Measurements from ENCODE around the gene BTBD2. TPM values are rescaled to one million over a fixed set of nuclear protein-coding genes. Genes with fewer than 3 reads are reported as not detected.

BTBD2 gene
- total RNA-seq, 2 experiments from 2014 or later = 55.0 to 61.4 TPM

DNA sequence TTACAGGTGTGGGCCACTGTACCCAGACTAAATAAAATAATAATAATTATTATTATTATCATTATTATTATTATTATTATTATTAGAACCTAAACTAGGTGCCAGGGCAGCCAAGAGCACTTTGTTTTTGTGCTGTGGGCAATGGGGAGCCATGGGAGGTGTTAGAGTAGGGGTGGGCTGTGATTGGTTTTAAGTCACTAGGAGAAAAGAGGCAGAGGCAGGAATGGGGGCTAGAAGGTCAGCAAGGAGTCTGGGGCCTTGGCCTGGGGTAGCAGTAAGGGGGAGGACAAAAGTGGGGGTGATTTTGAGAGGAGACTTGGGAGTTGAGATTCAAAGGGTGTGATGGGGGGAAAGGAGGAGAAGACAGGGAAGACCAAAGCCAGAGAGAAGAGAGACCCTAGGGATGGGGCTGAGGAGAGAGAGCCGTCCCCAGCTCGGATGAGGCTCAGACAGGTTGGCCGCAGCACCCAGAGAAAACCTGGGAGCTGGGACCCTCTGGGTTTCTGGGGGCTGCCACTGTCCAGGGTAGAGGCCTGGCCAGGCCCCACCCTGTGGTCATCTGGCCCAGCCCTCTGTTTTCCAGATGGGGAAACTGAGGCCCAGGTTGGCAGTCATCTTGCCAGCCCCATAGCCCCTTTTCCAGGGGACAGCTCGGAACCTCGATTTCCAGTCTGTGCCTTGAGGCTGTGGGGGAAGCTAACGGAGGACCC, 17.8 kb upstream of the BTBD2 start:
- DNase-seq = no peak
- no peaks in the 10 kb centered on the region for H3K27me3 Mint-ChIP-seq
- no peaks in the 10 kb centered on the region for H3K36me3 Mint-ChIP-seq
- no peak overlapping the region for H3K4me3 Mint-ChIP-seq
- POLR2A ChIA-PET = interaction anchor here (1.1 to 4.5 kb wide), 3 partner anchors 9 to 19 kb away, joined by 7 to 32 read pairs (median 24); partner anchors contain the start of gene MKNK2
- H3K9me3 Mint-ChIP-seq = peaks cover 1% of the 10 kb centered on the region
- no peak overlapping the region for H3K27ac Mint-ChIP-seq
- H3K4me1 Mint-ChIP-seq = peaks cover 22% of the 10 kb centered on the region
- ATAC-seq (ENCODE audit: low read depth) = no peak

DNA sequence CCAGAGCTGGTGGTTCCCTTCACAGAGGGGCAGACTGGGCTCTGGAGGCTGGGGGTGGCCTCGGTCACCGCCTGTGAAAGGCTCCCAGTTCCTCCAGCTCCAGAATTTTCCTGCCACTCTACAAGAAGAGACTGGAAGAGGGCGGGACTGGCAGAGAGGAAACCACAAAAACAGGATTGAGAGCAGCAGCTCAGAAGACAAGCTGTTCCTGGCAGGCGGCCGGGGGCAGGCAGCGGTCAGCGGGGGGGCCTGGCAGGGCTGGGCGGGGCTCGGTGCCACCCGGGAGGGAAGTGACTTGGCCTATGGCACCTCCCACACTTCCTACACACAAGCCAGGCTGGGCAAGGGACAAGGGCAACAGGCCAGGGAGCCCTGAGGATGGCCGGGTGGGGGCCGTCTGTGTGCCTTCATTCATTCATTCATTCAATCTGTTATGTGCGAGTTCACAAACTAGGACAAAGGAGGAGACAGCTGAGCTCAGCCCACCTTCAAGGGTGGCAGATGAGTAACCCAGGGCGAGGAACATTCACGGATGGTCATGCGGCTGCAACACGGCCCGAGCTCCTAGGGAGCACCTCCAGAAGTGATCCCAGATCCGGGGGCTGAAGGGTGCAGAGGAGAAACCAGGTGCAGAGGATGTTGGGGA, 16.9 kb upstream of the BTBD2 start:
- Mint-ChIP-seq H3K4me1 (peaks cover 22% of the 10 kb centered on the region), H3K27me3 (no peaks in the 10 kb centered on the region), H3K9me3 (peaks cover 1% of the 10 kb centered on the region), H3K36me3 (no peaks in the 10 kb centered on the region), H3K27ac (peak overlapping the region; percentile 82), H3K4me3 (peak overlapping the region; percentile 66)
- ATAC-seq (ENCODE audit: low read depth) (peak; percentile 51), DNase-seq (no peak)
- POLR2A ChIA-PET = interaction anchor here (0.6 to 4.5 kb wide), 10 partner anchors 10 to 135 kb away, joined by 3 to 32 read pairs (median 5); partner anchors contain the start of gene MKNK2

DNA sequence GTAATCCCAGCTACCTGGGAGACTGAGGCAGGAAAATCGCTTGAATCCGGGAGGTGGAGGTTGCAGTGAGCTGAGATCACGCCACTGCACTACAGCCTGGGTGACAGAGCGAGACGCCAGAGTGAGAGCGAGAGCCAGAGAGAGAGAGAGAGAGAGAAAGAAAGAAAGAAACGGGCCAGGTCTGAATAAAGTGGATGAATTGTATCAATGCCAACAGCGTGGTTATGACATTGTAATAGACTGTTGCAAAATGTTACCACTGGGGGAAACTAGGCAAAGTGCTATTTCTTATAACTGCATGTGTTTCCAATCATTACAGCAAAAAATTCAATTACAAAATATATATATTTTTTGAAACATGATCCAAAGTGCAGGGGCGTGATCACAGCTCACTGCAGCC, 11.8 kb upstream of the BTBD2 start:
- DNase-seq = no peak
- ATAC-seq (ENCODE audit: low read depth) = no peak
- peaks cover 4% of the 10 kb centered on the region for H3K9me3 Mint-ChIP-seq
- no peaks in the 10 kb centered on the region for H3K36me3 Mint-ChIP-seq
- peaks cover 8% of the 10 kb centered on the region for H3K4me1 Mint-ChIP-seq
- H3K4me3 Mint-ChIP-seq = no peak overlapping the region
- no peak overlapping the region for H3K27ac Mint-ChIP-seq
- POLR2A ChIA-PET = no interaction called here
- peaks cover 2% of the 10 kb centered on the region for H3K27me3 Mint-ChIP-seq

DNA sequence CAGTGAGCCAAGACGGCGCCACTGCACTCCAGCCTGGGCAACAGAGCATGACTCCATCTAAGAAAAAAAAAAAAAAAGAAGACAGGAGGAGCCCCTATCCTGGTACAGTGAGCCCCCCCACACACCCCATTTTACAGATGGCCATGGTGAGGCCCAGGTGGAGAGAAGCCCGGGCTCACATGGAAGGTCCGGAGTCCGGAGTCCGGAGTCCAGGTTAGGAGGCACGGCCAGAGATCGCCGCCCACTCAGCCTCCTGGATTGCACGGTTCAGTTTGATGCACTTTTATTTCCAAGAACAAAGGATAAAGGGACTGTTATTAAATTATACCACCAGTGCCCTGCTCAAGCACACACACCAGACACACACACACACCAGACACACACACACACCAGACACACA, 11.3 kb upstream of the BTBD2 start:
- ATAC-seq (ENCODE audit: low read depth) (no peak), DNase-seq (no peak)
- Mint-ChIP-seq H3K4me3 (no peak overlapping the region), H3K27me3 (peaks cover 2% of the 10 kb centered on the region), H3K9me3 (peaks cover 4% of the 10 kb centered on the region), H3K4me1 (peaks cover 3% of the 10 kb centered on the region), H3K27ac (no peak overlapping the region), H3K36me3 (no peaks in the 10 kb centered on the region)
- POLR2A ChIA-PET = no interaction called here

DNA sequence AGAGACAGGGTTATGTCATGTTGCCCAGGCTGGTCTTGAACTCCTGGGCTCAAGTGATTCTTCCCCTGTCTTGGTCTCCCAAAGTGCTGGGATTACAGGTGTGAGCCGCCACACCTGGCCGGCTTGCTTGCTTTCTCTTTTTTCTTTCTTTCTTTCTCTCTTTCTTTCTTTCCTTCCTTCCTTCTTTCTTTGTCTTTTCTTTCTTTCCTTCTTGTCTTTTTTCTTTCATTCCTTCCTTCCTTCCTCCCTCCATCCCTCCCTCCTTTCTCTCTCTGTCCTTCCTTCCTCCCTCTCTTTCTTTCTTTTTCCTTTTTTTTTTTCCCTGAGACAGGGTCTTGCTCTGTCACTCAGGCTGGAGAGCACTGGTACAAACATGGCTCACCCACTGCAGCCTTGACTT, 6.8 kb upstream of the BTBD2 start:
- H3K27ac Mint-ChIP-seq = no peak overlapping the region
- DNase-seq (no peak), ATAC-seq (ENCODE audit: low read depth) (no peak)
- peaks cover 2% of the 10 kb centered on the region for H3K27me3 Mint-ChIP-seq
- POLR2A ChIA-PET = no interaction called here
- H3K9me3 Mint-ChIP-seq = peaks cover 4% of the 10 kb centered on the region
- peaks cover 9% of the 10 kb centered on the region for H3K4me1 Mint-ChIP-seq
- H3K4me3 Mint-ChIP-seq = no peak overlapping the region
- H3K36me3 Mint-ChIP-seq = no peaks in the 10 kb centered on the region

DNA sequence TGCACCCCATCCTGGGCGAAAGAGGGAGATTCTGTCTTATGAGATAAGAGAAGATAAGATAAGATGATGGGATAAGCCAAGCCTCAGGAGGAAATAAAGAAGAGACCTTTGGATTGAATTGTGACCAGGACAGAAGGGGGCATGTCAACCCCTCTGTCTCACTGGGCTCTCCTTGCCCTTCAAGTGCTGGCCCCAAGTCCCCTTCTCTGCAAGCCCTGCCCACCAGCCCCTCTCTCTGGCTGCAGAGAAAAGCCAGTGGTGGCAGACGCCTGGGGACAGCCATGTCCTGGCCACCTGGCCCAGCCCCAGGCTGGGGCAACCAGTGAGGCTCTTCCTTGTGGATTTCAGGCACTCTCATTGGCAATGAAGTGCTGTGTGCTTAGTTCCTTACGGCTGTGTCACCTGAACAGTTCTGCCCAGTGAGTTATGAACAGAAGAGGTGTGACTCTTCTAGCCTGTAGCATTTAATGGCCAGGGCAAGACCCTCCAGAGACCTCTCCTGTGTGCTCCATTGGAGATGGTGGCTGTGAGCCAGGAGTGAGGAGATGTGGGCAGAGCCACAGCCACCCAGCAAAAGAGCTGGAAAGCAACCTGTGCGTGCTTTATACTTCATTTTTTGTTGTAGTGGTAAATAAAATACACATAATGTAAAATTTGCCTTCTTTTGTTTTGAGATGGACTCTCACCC, 6.1 kb upstream of the BTBD2 start:
- peaks cover 2% of the 10 kb centered on the region for H3K27me3 Mint-ChIP-seq
- ATAC-seq (ENCODE audit: low read depth) (no peak), DNase-seq (no peak)
- H3K36me3 Mint-ChIP-seq = no peaks in the 10 kb centered on the region
- POLR2A ChIA-PET = no interaction called here
- H3K4me1 Mint-ChIP-seq = peaks cover 9% of the 10 kb centered on the region
- no peak overlapping the region for H3K27ac Mint-ChIP-seq
- no peak overlapping the region for H3K4me3 Mint-ChIP-seq
- H3K9me3 Mint-ChIP-seq = peaks cover 4% of the 10 kb centered on the region

DNA sequence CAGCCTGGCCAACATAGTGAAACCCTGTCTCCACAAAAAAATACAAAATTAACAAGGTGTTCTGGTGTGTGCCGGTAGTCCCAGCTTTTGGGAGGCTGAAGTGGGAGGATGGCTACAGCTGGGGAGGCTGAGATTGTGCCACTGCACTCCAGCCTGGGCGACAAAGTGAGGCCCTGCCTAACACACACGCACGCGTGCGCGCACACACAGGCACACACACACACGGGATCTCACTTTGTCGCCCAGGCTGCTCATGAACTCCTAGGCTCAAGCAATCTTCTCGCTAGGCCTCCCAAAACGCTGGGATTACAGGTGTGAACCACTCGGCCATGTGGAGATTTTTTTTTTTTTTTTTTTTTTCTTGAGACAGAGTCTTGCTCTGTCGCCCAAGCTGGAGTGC, 3.2 kb upstream of the BTBD2 start:
- ATAC-seq (ENCODE audit: low read depth) (no peak), DNase-seq (no peak)
- POLR2A ChIA-PET = interaction anchor here (0.6 to 2.2 kb wide), 6 partner anchors 13 to 136 kb away, joined by 3 to 10 read pairs (median 6); no protein-coding TSS in a partner anchor
- H3K9me3 Mint-ChIP-seq = peaks cover 1% of the 10 kb centered on the region
- no peaks in the 10 kb centered on the region for H3K27me3 Mint-ChIP-seq
- peaks cover 12% of the 10 kb centered on the region for H3K4me1 Mint-ChIP-seq
- no peak overlapping the region for H3K4me3 Mint-ChIP-seq
- H3K36me3 Mint-ChIP-seq = no peaks in the 10 kb centered on the region
- no peak overlapping the region for H3K27ac Mint-ChIP-seq

DNA sequence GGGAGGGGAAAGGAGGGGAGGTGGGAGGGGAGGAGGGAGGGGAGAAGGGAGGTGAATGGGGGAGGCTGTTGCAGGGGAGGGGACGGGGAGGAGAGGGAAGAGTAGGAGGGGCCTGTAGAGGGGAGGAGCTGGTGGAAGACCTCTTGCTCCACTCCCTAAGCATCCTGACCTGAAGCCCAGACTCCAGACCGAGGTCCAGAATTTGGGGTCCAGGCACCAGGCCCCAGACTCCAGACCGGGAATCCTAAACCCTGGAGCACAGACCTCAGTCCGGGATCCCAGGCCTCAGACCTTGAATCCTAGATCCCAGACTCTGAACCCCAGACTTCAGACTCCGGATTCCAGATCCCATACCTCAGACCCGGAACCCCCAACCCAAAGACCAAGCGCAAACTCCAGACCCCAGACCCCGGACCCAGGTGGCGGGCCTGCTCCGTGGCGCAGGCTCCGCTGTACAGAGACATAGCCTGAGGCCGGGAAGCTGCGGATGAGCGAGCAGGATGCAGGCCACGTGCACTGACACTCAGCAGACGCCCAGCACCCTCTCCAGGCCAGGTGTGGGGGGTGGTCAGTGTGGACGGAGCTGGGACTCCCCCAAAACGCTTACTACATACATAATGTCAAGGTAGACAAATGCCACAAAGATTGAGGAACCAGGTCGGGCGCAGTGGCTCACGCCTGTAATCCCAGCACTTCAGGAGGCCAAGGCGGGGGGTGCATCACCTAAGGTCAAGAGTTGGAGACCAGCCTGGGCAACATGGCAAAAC, 710 bp upstream of the BTBD2 start:
- Mint-ChIP-seq H3K27ac (no peak overlapping the region), H3K9me3 (no peaks in the 10 kb centered on the region), H3K36me3 (peaks cover 10% of the 10 kb centered on the region), H3K27me3 (no peaks in the 10 kb centered on the region), H3K4me3 (peak overlapping the region; percentile 70), H3K4me1 (peaks cover 12% of the 10 kb centered on the region)
- no peak for DNase-seq
- POLR2A ChIA-PET = interaction anchor here (0.6 kb wide), 1 partner anchor 137 kb away, joined by 3 read pairs; no protein-coding TSS in a partner anchor
- ATAC-seq (ENCODE audit: low read depth) = peak; percentile 49

DNA sequence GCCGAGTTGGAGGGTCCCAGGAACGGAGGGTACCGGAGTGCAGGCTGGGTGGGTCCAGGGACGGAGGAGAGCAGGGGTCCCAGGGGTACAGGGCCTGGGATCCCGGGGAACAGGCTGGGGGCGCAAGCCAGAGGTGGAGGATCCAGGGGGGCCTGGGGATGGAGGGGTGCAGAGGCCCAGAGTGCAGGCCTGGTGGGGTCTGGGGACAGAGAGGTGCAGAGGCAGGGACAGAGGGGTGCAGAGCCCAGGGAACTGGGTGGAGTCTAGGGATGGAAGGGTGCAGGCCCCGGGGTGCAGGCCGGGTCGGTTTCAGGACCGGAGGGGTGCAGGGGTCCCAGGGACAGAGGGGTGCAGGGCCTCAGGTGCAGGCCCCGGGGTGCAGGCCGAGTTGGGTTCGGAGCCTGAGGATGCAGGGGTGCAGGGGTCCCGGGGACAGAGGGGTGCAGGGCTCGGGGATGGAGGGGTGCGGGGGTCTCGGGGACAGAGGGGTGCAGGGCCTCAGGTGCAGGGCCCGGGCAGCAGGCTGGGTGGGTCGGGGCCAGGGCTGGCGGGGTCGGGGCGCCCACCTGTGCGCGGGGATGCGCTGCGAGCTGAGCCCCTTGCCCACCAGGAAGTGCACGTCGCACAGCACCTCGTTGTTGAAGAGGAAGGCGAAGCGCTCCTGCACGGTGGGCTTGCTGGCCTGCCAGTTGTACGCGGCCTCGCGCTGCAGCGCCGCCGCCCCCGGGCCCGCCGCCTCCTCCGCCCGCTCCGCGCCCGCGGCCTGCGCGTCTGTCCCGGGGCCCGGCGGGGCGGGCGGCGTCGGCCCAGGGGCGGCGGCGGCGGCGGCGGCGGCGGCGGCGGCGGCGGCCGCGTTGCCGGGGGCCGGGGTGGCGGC, 545 bp downstream of the BTBD2 start:
- no peaks in the 10 kb centered on the region for H3K27me3 Mint-ChIP-seq
- no peaks in the 10 kb centered on the region for H3K9me3 Mint-ChIP-seq
- H3K4me3 Mint-ChIP-seq = peak overlapping the region; percentile 81
- peaks cover 11% of the 10 kb centered on the region for H3K4me1 Mint-ChIP-seq
- peak overlapping the region; percentile 54 for H3K27ac Mint-ChIP-seq
- DNase-seq = peak; percentile 70
- POLR2A ChIA-PET = no interaction called here
- H3K36me3 Mint-ChIP-seq = peaks cover 16% of the 10 kb centered on the region
- ATAC-seq (ENCODE audit: low read depth) = peak; percentile 53

DNA sequence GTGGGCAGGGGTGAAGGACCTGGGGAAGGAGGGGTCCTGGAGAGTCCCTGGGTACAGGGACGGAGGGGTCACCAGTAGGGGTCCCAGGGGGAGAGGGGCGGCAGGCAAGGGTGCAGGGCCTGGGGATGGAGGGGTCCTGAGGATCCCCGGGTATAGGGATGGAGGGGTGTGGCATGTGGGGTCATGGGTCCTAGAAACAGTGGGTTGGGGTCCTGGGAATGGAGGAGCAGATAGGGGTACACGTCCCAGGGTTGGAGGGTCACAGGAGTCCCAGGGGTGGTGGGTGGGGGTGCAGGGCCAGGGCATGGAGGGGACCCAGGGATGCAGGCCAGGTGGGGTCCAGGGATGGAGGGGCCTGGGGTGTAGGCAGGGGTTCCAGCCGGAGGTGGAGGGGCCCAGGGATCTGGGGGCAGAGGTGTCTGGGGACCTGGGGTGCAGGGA, 1.4 kb downstream of the BTBD2 start:
- H3K27me3 Mint-ChIP-seq = no peaks in the 10 kb centered on the region
- H3K4me1 Mint-ChIP-seq = peaks cover 5% of the 10 kb centered on the region
- ATAC-seq (ENCODE audit: low read depth) (no peak), DNase-seq (no peak)
- peak overlapping the region; percentile 81 for H3K4me3 Mint-ChIP-seq
- peak overlapping the region; percentile 9 for H3K27ac Mint-ChIP-seq
- POLR2A ChIA-PET = no interaction called here
- peaks cover 16% of the 10 kb centered on the region for H3K36me3 Mint-ChIP-seq
- no peaks in the 10 kb centered on the region for H3K9me3 Mint-ChIP-seq

DNA sequence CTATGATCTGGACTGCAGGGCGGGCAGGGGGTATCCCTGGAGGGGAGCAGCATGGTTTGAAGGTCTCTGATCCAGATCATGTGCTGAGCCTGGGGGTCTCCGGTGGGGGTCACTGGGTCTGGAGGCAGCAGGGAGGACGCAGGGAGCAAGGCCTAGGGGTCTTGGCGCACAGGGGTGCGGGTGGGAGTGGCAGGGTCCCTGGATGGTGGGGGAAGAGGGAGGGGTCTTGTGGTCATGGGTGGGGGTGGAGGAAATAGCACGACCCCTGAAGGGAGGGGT, 1.9 kb downstream of the BTBD2 start:
- POLR2A ChIA-PET = no interaction called here
- no peak for ATAC-seq (ENCODE audit: low read depth)
- H3K27ac Mint-ChIP-seq = peak overlapping the region; percentile 9

DNA sequence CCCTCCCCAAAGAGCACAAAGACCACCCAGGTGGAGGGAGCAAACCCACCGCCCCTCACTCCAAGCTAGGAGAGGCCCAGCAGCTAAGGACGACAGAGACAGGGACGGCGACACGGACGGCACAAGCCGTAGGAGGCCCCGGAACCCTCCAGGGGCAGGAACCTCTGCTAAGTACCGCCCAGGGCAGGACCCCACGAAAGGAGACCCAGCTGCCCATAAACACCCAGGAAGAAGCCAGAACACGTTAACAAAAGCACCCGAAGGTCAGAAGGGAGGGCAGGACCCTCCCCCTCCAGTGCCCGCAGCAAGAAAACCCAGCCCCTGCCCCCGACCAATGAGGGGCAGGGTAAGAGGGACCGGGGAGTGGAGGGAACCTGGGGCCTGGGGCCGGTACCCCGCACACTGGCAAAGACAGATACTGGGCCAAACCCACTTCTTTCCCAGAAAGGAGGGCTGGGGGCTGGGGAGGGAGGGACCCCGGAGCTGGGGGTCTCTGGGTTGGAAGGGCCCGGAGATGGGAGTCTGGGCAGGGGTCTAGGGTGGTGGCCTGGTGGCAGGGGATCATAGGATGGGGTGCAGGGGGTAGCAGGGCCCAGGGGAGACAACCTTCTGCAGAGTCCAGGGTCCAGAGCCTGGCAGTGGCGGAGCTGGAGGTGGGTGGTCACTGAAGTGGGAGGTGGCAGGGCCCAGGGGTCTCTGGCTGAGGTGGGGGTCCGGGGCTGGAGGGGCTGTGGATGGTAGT, 2.4 kb downstream of the BTBD2 start:
- DNase-seq (no peak), ATAC-seq (ENCODE audit: low read depth) (no peak)
- no peaks in the 10 kb centered on the region for H3K9me3 Mint-ChIP-seq
- no peak overlapping the region for H3K27ac Mint-ChIP-seq
- POLR2A ChIA-PET = no interaction called here
- peaks cover 16% of the 10 kb centered on the region for H3K36me3 Mint-ChIP-seq
- H3K27me3 Mint-ChIP-seq = no peaks in the 10 kb centered on the region
- peaks cover 5% of the 10 kb centered on the region for H3K4me1 Mint-ChIP-seq
- H3K4me3 Mint-ChIP-seq = peak overlapping the region; percentile 35

More for the DNA sequence above, 1.9 kb downstream of the BTBD2 start:
- Mint-ChIP-seq H3K36me3 (peaks cover 16% of the 10 kb centered on the region), H3K4me1 (peaks cover 5% of the 10 kb centered on the region), H3K4me3 (peak overlapping the region; percentile 53), H3K9me3 (no peaks in the 10 kb centered on the region), H3K27me3 (no peaks in the 10 kb centered on the region)
- DNase-seq = no peak

Data from activated naive CD8-positive, alpha-beta T cell treated with anti-CD3 and anti-CD28 coated beads, Interleukin-2, amount 10 ng/mL, durations not matched to agents 7 days and 5 days (primary cell).